A549 (cell line): ENCODE measurements around the gene CPLX1. TPM values are rescaled to one million over a fixed set of nuclear protein-coding genes. Genes with fewer than 3 reads are reported as not detected.

Experiments used
- ATAC-seq, 2 experiments: fragments of 200-7000 bp in 1 of 2; fragments of >200 bp in 1 of 2; cut with Nextera tagmentation in 1 of 2; cut with Tn5 transposase in 1 of 2; 3 replicates each; pipeline versions ENCODE4 v1.8.0 to v1.9.1; 2018 to 2020; ENCODE audit warnings: mild to moderate bottlenecking in 1 of 2, moderate library complexity in 1 of 2
- CTCF ChIA-PET: fragments of 300-600 bp; sonication (Branson Sonifier 250); formaldehyde crosslinking; extraction: SDS; loops from one replicate; lab custom pipeline; 2021; ENCODE audit warnings: antibody characterized with exemption, inconsistent platforms; lab: Yijun Ruan, JAX
- POLR2A ChIA-PET: fragments of 350-600 bp; formaldehyde crosslinking; extraction: SDS; loops from one replicate; lab custom pipeline; 2021; ENCODE audit warnings: antibody characterized with exemption, inconsistent platforms; lab: Yijun Ruan, JAX
- DNase-seq, 2 experiments: peaks; one replicate each; pipeline versions ENCODE4 v3.0.0 to v3.0.0-alpha.2; 2011 to 2016; ENCODE audit warnings: low read depth in 1 of 2, low spot score in 1 of 2
- FAIRE-seq: peaks from 2 replicates; lab custom pipeline; 2011; peaks lifted over from hg19 to GRCh38; lab: Jason Lieb, UNC
- H3K27ac ChIP-seq, 2 experiments: fragments of >200 bp; sonication (Bioruptor Twin); formaldehyde crosslinking; 3 replicates each; pipeline ENCODE4 v1.5.1; 2016 to 2017
- H3K4me1 ChIP-seq: fragments of >200 bp; sonication (Bioruptor Twin); formaldehyde crosslinking; 3 replicates; pipeline ENCODE4 v1.6.1; 2016
- H3K4me2 ChIP-seq: fragments of >200 bp; sonication (Bioruptor Twin); formaldehyde crosslinking; 3 replicates; pipeline ENCODE4 v1.6.1; 2016
- H3K4me3 ChIP-seq: fragments of >200 bp; sonication (Bioruptor Twin); formaldehyde crosslinking; 3 replicates; pipeline ENCODE4 v1.5.1; 2016
- H3K9me3 ChIP-seq: fragments of >200 bp; sonication (Bioruptor Twin); formaldehyde crosslinking; 3 replicates; pipeline ENCODE4 v1.6.1; 2016
- FOSL2 ChIP-seq, 2 experiments: fragments of 450-650 bp in 1 of 2; fragments of >200 bp in 1 of 2; sonication (Bioruptor Twin) in 1 of 2; formaldehyde crosslinking; IDR thresholded peaks; 2 replicates each; pipeline versions ENCODE4 v1.5.0 to v1.6.1; 2016 to 2020; ENCODE audit warnings: mild to moderate bottlenecking in 1 of 2, moderate library complexity in 1 of 2
- FOXS1 ChIP-seq: fragments of 250-450 bp; sonication (Bioruptor Pico); IDR thresholded peaks from 2 replicates; pipeline ENCODE4 v1.5.0; 2020; ENCODE audit warnings: mild to moderate bottlenecking, moderate library complexity
- GATA3 ChIP-seq: IDR thresholded peaks from 2 replicates; pipeline ENCODE4 v1.6.1; 2012; ENCODE audit warnings: borderline replicate concordance
- HDAC2 ChIP-seq: fragments of 200-600 bp; sonication (generic); IDR thresholded peaks from 2 replicates; pipeline ENCODE4 v1.6.1; 2016
- HOXA7 ChIP-seq: fragments of 250-450 bp; sonication (Bioruptor Pico); IDR thresholded peaks from 2 replicates; pipeline ENCODE4 v1.5.0; 2020; ENCODE audit warnings: mild to moderate bottlenecking, moderate library complexity
- HOXB13 ChIP-seq: fragments of 250-450 bp; sonication (Bioruptor Pico); IDR thresholded peaks from 2 replicates; pipeline ENCODE4 v1.5.0; 2020; ENCODE audit warnings: low read depth, mild to moderate bottlenecking, moderate library complexity
- JUNB ChIP-seq: fragments of >200 bp; sonication (Bioruptor Twin); formaldehyde crosslinking; IDR thresholded peaks from 2 replicates; pipeline ENCODE4 v1.6.1; 2016
- KDM5A ChIP-seq: fragments of 200-600 bp; sonication (generic); IDR thresholded peaks from 2 replicates; pipeline ENCODE4 v1.6.1; 2016; ENCODE audit warnings: antibody characterized with exemption, mild to moderate bottlenecking
- NFE2L2 ChIP-seq: fragments of 150-350 bp; conservative IDR thresholded peaks from 2 replicates; pipeline ENCODE4 v1.6.1; 2014; ENCODE audit warnings: low read length
- NPAS2 ChIP-seq: fragments of 250-450 bp; sonication (Bioruptor Pico); IDR thresholded peaks from 2 replicates; pipeline ENCODE4 v1.8.0; 2022; ENCODE audit warnings: mild to moderate bottlenecking, moderate library complexity, borderline replicate concordance
- PHF8 ChIP-seq: fragments of 200-600 bp; sonication (generic); IDR thresholded peaks from 2 replicates; pipeline ENCODE4 v1.6.1; 2016; ENCODE audit warnings: low read depth, mild to moderate bottlenecking, antibody characterized with exemption, moderate library complexity, borderline replicate concordance
- POLR2A ChIP-seq: IDR thresholded peaks from 2 replicates; pipeline ENCODE4 v1.6.1; 2012; ENCODE audit warnings: mild to moderate bottlenecking, low read length
- POLR2AphosphoS2 ChIP-seq: conservative IDR thresholded peaks from 2 replicates; pipeline ENCODE4 v1.6.1; 2012; ENCODE audit warnings: low read length, improper control_type of control experiment, inconsistent platforms
- RAD21 ChIP-seq, 2 experiments: fragments of >200 bp in 1 of 2; sonication (Bioruptor Twin) in 1 of 2; formaldehyde crosslinking in 1 of 2; IDR thresholded peaks in 1 of 2; conservative IDR thresholded peaks in 1 of 2; 2 replicates in 1 of 2; 3 replicates in 1 of 2; pipeline ENCODE4 v1.6.1; 2012 to 2018; ENCODE audit warnings: inconsistent platforms in 1 of 2
- TP53 ChIP-seq: fragments of 250-450 bp; sonication (Bioruptor Pico); IDR thresholded peaks from 2 replicates; pipeline ENCODE4 v1.5.0; 2021; ENCODE audit warnings: mild to moderate bottlenecking, moderate library complexity
- WGBS: methylation state at CpG from one replicate; pipeline ENCODE4 v1.1.6; 2017; ENCODE audit errors: missing lambda C conversion rate; 5-methylcytosine and 5-hydroxymethylcytosine counted together
- polyA plus RNA-seq, 4 experiments: library from polyadenylated mRNA; depleted of rRNA in 3 of 4; stranded (reverse); fragments of >200 nt; fragmentation: RNase III in 1 of 4; extraction: RNeasy Plus Mini Kit Qiagen cat#74134 plus additional on column Dnase treatment in 1 of 4; gene quantifications; 2 replicates in 3 of 4; 3 replicates in 1 of 4; pipeline ENCODE4 v1.2.3, GENCODE V29; 2011 to 2017
- TF ChIP-seq, protein P1 (sequence below): fragments of >200 bp; sonication (Bioruptor Twin); formaldehyde crosslinking; IDR thresholded peaks from 3 replicates; pipeline ENCODE4 v1.6.1; 2016
- TF ChIP-seq, protein P2 (sequence below): fragments of >200 bp; sonication (Bioruptor Twin); formaldehyde crosslinking; IDR thresholded peaks from 3 replicates; pipeline ENCODE4 v1.5.1; 2016
- TF ChIP-seq, protein P3 (sequence below): fragments of 250-450 bp; sonication (Bioruptor Pico); IDR thresholded peaks from 2 replicates; pipeline ENCODE4 v1.5.0; 2021; ENCODE audit warnings: mild to moderate bottlenecking, moderate library complexity, borderline replicate concordance
- TF ChIP-seq, protein P4 (sequence below): IDR thresholded peaks from 2 replicates; pipeline ENCODE4 v1.6.1; 2012
- TF ChIP-seq, protein P5 (sequence below): fragments of 250-450 bp; sonication (Bioruptor Pico); IDR thresholded peaks from 2 replicates; pipeline ENCODE4 v1.5.0; 2020; ENCODE audit warnings: low read depth, mild to moderate bottlenecking, moderate library complexity

The CPLX1 gene
- polyA plus RNA-seq, 2 of the 4 experiments (the other 2 are of a cell fraction): 0.19 to 0.57 TPM

DNA sequence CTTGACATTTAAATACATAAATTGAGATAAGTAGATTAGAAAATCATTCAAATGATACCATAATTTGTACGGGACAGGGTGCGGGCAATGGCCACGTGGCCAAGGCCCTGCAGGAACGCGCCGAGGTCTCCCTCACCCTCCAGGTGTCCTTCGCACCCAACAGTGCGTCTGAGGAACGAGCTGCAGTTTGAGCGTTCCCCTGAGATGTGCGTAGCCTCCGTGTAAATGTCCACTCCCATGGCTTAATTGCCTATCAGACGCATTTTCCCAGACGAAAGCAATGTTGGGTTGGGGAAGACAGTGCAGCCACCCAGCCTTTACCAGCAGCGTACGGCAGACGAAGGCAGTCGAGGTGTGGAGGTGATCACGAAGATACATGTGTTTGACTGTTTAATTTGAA is 56.4 kb downstream of the CPLX1 start:
- no peak for FAIRE-seq
- Histone ChIP-seq H3K4me1 (peaks cover 6% of the 10 kb centered on the region; the same call in 1 of the 3 replicates), H3K4me2 (no peak overlapping the region), H3K4me3 (no peak overlapping the region), H3K27ac (no peak overlapping the region), H3K9me3 (no peaks in the 10 kb centered on the region)
- DNase-seq: no peak
- ChIA-PET POLR2A (no interaction called here), CTCF (interaction anchor here (0.6 to 1.2 kb wide), 2 partner anchors 12 to 27 kb away, joined by 3 to 4 read pairs; no protein-coding TSS in a partner anchor)
- TF ChIP-seq PHF8 (no peak), HOXA7 (CRISPR knock-in tag) (no peak), RAD21 (conservative IDR thresholded peaks at IDR 0.05 in 1 of 2, IDR thresholded peaks at IDR 0.05 in 1 of 2) (no peak), GATA3 (no peak), JUNB (no peak), FOXS1 (CRISPR knock-in tag) (no peak), KDM5A (no peak), POLR2AphosphoS2 (no peak), NFE2L2 (no peak), POLR2A (no peak), HDAC2 (no peak)
- TF ChIP-seq, protein P1, sequence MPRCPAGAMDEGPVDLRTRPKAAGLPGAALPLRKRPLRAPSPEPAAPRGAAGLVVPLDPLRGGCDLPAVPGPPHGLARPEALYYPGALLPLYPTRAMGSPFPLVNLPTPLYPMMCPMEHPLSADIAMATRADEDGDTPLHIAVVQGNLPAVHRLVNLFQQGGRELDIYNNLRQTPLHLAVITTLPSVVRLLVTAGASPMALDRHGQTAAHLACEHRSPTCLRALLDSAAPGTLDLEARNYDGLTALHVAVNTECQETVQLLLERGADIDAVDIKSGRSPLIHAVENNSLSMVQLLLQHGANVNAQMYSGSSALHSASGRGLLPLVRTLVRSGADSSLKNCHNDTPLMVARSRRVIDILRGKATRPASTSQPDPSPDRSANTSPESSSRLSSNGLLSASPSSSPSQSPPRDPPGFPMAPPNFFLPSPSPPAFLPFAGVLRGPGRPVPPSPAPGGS: no peak
- TF ChIP-seq, protein P2, sequence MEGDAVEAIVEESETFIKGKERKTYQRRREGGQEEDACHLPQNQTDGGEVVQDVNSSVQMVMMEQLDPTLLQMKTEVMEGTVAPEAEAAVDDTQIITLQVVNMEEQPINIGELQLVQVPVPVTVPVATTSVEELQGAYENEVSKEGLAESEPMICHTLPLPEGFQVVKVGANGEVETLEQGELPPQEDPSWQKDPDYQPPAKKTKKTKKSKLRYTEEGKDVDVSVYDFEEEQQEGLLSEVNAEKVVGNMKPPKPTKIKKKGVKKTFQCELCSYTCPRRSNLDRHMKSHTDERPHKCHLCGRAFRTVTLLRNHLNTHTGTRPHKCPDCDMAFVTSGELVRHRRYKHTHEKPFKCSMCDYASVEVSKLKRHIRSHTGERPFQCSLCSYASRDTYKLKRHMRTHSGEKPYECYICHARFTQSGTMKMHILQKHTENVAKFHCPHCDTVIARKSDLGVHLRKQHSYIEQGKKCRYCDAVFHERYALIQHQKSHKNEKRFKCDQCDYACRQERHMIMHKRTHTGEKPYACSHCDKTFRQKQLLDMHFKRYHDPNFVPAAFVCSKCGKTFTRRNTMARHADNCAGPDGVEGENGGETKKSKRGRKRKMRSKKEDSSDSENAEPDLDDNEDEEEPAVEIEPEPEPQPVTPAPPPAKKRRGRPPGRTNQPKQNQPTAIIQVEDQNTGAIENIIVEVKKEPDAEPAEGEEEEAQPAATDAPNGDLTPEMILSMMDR: no peak
- TF ChIP-seq, protein P3, sequence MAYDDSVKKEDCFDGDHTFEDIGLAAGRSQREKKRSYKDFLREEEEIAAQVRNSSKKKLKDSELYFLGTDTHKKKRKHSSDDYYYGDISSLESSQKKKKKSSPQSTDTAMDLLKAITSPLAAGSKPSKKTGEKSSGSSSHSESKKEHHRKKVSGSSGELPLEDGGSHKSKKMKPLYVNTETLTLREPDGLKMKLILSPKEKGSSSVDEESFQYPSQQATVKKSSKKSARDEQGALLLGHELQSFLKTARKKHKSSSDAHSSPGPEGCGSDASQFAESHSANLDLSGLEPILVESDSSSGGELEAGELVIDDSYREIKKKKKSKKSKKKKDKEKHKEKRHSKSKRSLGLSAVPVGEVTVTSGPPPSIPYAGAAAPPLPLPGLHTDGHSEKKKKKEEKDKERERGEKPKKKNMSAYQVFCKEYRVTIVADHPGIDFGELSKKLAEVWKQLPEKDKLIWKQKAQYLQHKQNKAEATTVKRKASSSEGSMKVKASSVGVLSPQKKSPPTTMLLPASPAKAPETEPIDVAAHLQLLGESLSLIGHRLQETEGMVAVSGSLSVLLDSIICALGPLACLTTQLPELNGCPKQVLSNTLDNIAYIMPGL: no peak
- ATAC-seq: no peak
- WGBS: 91% methylated on average over 19 of the region's 19 CpGs

DNA sequence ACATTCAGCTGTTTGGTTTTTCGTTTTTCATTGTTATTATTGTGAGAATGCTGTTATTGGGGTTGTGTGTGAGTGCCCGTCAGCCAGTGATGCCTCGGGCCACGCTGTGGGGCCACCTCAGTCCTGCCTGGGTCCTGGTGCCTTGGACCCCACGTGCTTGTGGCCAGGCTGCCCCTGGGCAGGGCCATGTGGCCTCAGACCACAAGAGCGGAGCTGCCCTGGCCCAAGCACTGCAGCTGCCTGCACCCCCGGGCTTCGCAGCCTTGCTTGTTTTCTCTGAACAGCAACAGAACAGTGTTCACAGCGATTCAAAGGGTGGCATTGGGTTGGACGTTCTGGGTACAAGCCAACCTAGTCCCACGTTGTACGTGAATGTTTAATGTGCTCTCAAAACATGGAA is 56.9 kb downstream of the CPLX1 start:
- ATAC-seq (no peak), FAIRE-seq (no peak), DNase-seq (no peak)
- TF ChIP-seq RAD21 (conservative IDR thresholded peaks at IDR 0.05 in 1 of 2, IDR thresholded peaks at IDR 0.05 in 1 of 2) (no peak), TP53 (CRISPR knock-in tag) (no peak), NFE2L2 (no peak), HDAC2 (no peak), HOXB13 (CRISPR knock-in tag) (no peak), FOSL2 (IDR thresholded peaks at IDR 0.05) (no peak), FOSL2 (CRISPR knock-in tag; IDR thresholded peaks at IDR 0.05) (no peak), GATA3 (no peak), NPAS2 (CRISPR knock-in tag) (no peak)
- TF ChIP-seq, protein P4, sequence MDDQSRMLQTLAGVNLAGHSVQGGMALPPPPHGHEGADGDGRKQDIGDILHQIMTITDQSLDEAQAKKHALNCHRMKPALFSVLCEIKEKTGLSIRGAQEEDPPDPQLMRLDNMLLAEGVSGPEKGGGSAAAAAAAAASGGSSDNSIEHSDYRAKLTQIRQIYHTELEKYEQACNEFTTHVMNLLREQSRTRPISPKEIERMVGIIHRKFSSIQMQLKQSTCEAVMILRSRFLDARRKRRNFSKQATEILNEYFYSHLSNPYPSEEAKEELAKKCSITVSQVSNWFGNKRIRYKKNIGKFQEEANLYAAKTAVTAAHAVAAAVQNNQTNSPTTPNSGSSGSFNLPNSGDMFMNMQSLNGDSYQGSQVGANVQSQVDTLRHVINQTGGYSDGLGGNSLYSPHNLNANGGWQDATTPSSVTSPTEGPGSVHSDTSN: no peak
- TF ChIP-seq, protein P5, sequence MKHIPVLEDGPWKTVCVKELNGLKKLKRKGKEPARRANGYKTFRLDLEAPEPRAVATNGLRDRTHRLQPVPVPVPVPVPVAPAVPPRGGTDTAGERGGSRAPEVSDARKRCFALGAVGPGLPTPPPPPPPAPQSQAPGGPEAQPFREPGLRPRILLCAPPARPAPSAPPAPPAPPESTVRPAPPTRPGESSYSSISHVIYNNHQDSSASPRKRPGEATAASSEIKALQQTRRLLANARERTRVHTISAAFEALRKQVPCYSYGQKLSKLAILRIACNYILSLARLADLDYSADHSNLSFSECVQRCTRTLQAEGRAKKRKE (CRISPR knock-in tag): no peak
- H3K27ac ChIP-seq: no peak overlapping the region
- no peaks in the 10 kb centered on the region for H3K9me3 ChIP-seq
- no peak overlapping the region for H3K4me2 ChIP-seq
- 92% methylated on average over 12 of the region's 12 CpGs for WGBS
- H3K4me1 ChIP-seq: peaks cover 6% of the 10 kb centered on the region; the same call in 1 of the 3 replicates
- H3K4me3 ChIP-seq: no peak overlapping the region
- ChIA-PET CTCF (interaction anchor here (0.6 to 1.2 kb wide), 2 partner anchors 26 to 85 kb away, joined by 3 read pairs; no protein-coding TSS in a partner anchor), POLR2A (no interaction called here)
